HEK293 (cell line): Measurements from ENCODE around the gene SNCB.

Experiments
- CTCF ChIP-seq: fragments of 450-650 bp; formaldehyde crosslinking; IDR thresholded peaks from 2 replicates; pipeline ENCODE4 v1.5.1; 2016; ENCODE audit warnings: missing biosample characterization, missing genetic modification characterization
- IKZF3 ChIP-seq: fragments of 450-650 bp; IDR thresholded peaks from 2 replicates; pipeline ENCODE4 v1.5.0; 2018; ENCODE audit warnings: missing biosample characterization, mild to moderate bottlenecking, missing genetic modification characterization, moderate library complexity
- PBX3 ChIP-seq: sonication (generic); formaldehyde crosslinking; IDR thresholded peaks from 2 replicates; pipeline ENCODE4 v1.8.1; 2022; ENCODE audit warnings: mild to moderate bottlenecking, moderate library complexity, missing genetic modification reagents
- ZNF404 ChIP-seq: fragments of 450-650 bp; formaldehyde crosslinking; IDR thresholded peaks from 2 replicates; pipeline ENCODE4 v1.5.1; 2017; ENCODE audit warnings: missing biosample characterization, missing genetic modification characterization

- no peak for TF ChIP-seq PBX3
- TF ChIP-seq CTCF, result no peak
- TF ChIP-seq ZNF404 (tag by site-specific recombination), result no peak
- TF ChIP-seq IKZF3 (tag by site-specific recombination), result no peak
Observed at GRCh38 chr5:176674799-176675198, 44.5 kb upstream of the SNCB start.
